HG02885 (cell line): ENCODE results near the gene AMPD2.

ENCODE experiments used
- ATAC-seq: cut with Tn5 transposase; IDR thresholded peaks from one replicate; pipeline ENCODE4 v1.9.1; 2021; ENCODE audit warnings: mild to moderate bottlenecking; ENCODE audit not compliant: unreplicated experiment, poor library complexity

The AMPD2 gene

DNA sequence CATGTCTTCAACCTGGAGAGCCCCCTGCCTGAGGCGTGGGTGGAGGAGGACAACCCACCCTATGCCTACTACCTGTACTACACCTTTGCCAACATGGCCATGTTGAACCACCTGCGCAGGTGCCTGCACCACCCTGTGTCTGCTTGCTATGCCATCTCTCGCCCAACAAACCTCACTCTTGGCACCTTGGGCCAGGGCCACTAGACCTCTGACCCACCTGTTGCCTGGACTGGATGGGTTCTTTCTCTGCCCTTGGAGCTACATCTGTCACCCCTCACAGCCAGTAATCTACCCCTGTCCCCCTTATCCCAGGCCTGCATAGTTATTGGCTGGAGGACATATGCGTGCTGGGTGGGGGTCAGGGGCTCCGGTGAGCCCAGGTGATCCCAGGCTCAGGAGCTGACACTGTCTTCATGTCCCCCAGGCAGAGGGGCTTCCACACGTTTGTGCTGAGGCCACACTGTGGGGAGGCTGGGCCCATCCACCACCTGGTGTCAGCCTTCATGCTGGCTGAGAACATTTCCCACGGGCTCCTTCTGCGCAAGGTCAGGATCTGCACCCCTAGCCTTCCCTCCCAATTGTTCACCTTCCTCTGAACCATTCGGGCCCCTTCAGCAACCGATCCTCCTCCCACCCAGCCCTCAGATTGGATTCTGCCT is 9.9 kb downstream of the AMPD2 start:
- no peak for ATAC-seq

DNA sequence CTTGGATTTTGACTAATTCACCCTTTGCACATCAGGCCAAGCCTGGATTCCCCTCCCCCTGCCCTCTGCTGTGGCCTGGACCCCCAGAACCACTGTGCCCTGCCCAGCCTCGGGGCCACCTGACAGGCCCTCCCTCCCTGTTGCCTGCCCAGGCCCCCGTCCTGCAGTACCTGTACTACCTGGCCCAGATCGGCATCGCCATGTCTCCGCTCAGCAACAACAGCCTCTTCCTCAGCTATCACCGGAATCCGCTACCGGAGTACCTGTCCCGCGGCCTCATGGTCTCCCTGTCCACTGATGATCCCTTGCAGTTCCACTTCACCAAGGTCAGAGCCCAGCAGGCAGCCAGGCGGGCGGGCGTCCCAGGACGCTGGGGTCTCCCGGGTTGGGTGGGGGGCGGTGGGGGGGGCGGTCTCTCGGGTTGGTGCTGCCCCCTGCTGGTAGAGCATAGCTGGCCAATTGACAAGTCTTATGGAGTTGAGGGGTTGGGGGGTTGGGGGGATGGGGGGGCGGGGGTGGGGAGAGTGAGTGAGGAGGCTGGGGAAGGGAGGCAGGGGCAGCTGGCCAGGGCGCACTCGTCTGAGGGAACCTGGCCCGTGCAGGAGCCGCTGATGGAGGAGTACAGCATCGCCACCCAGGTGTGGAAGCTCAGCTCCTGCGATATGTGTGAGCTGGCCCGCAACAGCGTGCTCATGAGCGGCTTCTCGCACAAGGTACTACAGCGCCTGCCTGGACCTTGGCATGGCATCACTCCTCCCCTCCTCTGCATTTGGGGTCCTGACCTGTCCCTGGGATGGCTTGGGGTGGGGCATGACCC is 10.7 kb downstream of the AMPD2 start:
- no peak for ATAC-seq

DNA sequence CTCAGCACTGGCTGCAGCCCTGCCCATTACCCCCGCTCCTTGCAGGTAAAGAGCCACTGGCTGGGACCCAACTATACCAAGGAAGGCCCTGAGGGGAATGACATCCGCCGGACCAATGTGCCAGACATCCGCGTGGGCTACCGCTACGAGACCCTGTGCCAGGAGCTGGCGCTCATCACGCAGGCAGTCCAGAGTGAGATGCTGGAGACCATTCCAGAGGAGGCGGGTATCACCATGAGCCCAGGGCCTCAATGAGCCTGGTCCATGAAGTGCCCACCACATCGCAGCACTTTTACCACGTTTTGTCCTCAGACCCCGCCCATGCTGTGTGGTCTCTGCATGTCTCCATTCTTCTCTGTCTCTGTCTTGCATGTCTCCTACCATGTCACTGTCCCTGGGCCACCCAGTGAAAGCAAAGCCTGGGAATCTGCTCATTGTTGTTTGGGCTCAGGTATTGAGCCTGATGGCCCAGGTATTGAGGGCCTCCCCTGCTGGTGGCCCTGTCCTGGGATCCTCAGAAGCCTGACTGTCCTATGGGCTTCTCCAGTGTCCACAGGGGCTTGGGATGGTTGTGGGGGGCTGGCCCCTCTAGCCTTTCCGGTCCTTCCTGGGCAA is 11.4 kb downstream of the AMPD2 start:
- ATAC-seq = no peak

DNA sequence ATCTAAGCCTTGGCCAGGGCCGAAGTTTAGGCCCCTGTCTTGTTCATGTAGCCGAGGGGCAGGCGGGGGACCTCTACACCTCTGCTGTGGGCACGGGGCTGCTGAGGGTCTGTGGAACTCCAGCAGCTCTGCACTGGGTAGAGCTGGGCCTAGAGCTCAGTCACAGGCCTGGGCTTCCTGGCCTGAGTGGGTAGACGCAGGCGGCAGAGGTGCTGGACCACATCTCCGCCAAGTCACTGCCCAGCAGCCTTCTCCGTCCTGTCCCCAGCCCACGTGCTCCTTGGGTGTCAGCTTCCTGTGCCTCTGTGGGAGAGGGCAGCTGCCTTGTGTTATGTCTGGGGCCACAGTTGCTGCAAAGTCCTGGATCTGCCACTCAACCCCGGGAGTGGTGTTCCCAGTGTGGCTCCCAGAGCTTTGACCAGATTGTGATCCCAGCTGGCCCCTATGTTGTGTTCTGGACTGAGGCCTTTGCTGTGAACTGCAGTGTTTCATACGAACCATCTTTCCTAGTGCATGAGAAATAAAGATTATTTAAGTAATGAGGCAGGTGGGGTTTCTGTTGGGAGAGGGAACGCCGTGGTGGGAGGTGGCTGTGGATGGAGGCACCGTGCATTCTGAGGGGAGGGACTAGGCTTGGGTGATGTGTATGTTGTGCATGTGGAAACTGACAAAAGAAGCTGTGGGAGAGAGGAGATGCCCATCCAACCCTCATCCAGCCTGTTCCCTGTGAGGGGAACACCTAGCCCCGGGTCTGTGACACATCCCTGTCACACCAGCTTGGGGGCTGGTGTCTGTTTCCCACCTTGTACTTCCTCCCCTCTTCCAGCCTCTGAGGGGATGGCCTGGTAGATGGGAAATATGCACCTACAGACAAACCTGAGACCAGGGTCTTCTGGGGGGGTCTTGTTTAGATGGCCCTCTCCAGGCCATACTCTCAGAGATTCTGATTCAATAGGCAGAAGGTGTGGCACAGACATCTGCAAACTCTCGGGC is 12.2 kb downstream of the AMPD2 start:
- ATAC-seq = no peak

DNA sequence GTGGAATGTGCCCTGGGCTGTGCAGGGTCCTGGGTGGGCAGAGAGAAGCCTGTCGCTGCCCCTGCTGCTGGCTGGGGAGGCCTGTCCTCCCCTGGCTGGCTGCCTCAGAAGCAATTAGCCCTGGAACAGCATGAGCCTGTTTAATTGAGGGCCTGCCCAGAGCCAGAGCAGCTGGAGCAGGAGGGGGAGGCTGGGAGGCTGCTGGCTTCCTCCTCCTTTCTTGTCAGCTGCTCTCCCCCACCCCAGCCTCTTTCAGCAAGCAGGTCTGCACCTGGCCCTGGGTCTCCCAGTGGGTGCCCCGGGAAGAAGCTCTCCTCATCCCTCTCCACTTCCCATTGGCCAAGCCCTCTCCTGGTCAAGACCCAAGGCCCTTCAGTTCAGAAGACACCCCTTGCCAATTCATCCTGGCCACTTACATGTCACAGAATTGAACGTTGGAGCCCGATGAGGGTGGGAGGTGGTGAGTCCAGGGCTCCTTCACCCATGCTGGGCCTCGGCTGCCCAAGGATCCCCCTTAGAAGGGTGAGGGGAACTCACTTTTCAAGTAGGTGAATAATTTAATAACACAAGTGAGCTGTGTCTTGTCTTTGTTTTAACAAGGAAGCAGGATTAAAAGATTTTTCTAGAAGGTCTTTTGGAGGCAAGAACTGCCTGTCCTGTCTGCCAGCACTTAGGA is 13.2 kb downstream of the AMPD2 start:
- no peak for ATAC-seq

DNA sequence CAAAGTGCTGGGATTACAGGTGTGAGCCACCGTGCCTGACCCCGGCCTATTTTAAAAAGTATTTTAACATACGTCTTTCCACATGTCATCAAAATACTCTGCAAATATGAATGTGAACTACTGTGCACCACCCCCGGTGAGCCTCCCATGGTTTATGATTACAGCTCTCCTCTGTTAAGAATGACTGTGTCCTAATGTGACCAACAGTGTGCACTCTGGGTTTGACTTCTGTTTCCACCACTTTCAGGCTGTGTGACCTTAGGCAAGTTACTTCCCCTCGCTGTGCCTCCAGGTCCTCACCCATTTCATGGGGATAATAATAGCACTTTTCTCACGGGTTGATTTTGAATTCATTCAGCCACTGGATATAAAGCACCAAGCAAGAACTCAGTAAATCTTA is 14.7 kb downstream of the AMPD2 start:
- ATAC-seq = no peak

DNA sequence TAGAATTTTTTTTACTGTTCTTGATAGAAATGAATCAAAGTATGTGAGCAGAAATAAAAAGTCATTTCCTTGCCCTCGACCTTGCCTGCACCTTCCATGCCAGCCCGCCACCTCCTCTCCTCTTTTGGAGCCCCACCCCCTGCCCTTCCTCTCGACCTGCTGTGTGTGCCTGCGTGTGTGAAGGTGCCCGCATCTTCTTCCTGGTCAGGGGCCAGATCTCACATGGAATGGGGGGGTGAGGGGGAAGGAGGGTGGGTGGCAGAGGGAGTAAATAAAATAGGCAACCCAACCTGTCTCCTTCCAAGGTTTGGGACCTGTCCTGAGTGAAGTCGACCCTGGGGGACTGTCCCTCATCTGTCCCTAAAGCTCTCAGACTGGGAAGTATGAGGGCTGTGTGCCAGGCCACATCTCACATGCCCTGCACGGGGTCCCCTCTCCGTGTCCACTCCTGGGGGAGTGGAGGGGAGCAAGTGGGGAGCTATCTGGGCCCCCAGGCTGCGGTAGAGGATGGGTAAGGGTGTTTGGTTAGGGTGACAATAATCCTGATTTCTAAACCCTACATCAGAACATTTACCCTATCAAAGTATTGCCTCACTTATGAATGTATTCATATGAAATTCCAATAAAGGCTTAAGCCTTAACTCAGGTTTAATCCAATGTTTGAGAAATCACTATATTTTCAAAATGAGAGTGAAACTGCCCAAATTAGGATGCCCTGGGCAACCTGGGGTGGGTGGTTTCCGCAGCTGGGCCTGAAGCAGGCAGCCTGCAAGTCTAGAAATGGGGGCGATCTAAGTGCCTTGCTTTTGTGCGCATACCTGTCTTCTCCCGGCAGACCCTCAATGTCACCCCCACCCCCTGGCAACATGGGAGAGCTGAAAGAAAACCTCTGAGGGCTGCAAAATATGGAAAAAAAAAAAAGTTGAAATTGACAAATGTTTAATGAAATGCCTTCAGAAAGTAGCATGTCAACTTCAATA is 15.4 kb downstream of the AMPD2 start:
- ATAC-seq = no peak

DNA sequence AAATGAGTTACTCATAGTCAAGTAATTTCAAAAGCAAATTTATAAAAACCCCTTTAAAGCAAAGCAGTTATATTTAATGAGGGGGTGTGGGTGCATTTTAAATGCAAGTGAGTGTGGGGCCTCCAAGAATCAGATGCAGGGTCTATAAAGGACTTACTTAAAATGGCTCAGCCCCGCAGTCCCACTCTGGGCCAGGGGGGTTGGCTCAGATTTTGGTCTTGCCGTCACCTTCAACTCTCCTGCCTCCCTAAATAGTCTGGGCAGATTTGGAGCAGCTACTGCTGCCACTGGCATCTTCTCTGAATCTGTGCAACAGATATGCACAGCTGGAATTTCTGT is 16.2 kb downstream of the AMPD2 start:
- no peak for ATAC-seq

DNA sequence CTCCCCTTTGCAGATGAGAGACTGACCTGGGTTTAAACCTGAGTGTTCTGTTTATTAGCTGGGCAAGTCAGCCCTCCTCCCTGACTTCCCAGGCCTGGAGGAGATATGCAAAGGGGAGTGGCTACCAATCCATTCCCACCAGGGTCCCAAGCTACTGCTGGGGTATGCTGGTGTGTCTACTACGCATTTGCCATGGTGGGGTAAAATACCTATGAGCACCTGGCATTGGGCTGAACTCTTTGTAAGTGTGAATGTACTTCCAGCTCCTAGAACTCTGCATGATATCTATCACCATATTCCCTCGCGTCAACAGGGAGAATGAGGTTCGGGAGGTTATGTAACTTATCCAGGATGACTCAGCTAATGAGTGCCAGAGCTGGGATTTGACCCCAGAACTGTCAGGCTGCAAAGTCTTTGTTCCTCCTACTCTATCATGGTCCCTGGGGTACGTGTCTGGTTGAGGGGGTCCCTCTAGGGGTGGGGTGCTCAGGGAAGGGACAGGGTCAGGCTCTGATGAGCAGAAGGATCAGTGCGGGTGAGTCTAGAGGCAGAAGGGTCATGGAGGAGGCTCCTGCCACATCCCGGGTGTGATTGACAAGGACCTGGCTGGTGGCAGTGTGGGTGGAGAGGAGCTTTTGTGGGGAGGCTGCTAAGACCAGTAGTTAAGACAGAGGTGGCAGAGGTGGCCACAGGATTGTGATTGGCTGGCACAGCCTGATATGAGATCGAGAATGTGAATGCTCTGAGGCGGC is 16.7 kb downstream of the AMPD2 start:
- ATAC-seq = no peak

DNA sequence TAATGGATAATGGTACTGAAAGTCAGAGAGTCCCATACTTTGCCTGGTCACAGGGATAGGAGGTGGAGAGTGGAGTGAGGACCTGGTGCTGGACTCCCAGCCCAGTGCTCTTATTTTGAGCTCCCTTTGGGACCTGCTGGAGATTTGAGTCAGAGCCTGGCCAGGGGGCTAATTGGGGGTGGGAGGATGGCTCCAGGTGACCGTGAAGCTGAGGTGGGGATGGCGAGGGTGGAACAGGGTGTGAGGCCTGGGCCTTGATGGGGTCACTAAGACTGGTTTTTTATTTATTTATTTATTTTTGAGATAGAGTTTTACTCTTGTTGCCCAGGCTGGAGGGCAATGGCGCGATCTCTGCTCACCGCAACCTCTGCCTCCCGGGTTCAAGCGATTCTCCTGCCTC is 17.8 kb downstream of the AMPD2 start:
- ATAC-seq = no peak

DNA sequence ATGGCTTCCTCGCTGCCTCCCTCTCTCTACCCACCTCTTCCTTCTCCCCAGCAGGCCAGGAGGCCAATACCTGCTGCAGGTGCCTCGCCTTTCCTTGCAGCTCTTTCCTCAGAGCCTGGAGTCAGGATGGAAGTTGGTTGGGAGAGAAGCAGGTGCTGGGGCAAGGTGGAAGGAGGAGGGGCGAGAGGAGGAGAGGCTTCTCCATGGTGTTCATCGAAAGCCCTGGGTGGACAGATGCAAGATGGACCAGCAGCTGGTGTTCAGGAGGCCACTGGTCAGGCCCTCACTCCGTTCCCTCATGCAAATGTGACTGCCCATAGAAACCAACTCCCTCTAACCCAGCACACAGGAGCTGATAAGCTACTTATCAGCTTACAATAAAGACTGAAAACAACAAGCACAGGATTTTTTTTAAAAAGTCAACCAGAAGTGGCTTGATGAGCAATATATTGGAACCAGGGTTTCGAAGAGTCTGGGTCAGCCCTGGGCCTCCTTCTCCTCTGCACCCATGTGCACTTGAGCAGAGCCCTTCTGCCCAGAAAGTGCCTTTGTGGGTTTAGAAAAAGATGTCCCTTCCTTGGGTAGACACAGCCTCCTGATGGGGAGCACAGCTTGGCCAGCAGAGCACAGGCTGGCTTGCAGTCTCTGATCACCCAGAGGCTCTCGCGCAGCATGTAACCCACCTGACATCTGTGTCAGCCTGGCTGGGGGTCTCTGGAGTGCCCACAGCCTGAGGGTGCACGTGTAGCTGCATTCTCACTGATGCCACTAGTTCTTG is 19.6 kb downstream of the AMPD2 start:
- ATAC-seq = no peak

DNA sequence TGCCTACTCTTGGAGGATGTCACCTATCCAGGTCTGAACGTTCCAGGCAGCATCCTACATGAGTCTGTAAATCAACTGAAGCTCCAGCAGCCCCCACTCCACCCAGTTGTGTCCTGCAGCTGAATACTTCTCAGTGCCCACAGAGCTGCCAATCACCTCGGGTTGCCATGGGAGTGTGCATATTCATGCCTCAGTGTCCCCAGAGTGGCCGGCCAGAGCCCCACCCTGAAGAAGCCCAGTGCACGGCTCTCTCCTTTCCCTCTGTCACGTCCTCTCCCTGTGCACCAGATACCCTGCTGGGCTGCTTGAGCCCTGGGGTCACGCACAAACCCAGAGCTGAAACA is 20.2 kb downstream of the AMPD2 start:
- no peak for ATAC-seq

DNA sequence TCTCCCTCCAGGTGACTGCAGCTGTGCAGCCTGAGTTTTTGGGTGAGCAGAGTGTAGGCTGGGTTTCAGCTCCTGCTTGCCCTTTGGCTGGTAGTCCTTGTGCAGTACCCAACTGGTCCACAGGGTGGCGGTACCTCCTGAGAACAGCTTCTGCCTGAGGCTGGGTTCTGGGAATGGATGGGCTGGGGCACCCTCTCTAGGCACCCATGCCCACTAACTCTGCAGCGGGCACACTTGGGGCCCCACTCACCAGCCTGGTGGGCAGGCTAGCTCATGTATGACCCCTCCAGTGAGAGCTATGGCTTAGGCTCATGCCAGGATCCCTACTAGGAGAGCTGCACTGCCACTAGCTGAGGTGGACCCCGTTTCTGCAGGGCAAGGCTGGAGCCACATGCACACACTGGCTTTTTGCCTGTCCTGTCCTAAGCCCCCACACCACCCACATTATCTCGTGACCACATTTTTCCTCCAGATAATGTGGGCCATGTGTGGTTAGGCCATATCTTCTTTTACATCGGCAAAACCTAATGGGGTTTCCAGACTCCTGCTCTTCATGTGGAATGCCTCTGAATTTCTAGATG is 20.7 kb downstream of the AMPD2 start:
- peak; percentile 60 for ATAC-seq

DNA sequence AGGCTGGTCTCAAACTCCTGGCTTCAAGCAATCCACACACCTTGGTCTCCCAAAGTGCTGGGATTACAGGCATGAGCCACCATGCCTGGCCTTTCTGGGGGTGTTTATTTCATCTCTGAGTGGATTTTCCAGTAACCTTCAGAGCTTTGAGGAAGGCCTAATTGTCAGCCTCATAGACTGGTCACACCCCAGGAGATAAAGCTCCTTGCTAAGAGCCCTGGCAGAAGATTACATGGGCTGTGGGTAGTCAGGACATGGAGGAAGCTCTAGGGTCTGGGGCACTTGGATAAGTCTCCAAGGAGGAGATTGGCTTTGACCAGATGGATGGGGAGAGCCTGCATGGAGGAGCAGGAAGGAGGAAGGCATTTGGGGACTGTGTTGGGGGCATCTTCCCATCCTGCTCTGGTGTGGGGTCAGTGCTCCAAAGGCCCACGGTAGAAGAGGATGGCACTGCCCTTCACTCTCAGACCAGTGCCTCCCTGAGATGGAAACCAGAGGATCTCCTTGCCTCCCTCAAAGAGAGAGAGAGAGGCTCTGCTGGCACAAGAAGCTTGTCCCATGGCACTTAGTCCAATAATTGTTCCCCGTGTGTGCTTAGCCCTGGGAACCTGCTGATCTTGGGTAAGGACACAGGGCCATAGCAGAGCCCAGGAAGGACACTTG is 21.6 kb downstream of the AMPD2 start:
- ATAC-seq = no peak

DNA sequence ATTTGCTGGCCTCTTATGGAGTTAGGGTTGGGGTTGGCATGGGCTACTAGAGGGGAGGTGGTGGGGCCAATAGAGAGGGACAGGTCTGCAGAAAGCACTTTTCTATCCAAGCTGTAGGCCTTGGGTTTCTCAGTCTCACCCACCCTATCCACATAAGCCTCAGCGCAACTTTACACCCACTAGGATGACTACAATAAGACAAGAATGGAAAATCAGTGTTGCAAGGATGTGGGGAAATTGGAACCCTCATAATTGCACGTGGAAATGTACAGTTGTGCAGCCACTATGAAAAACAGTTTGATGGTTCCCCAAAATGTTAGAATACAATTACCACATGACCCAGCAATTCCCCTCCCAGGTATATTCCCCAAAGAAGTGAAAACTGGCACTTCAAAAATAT is 22.2 kb downstream of the AMPD2 start:
- ATAC-seq = no peak

DNA sequence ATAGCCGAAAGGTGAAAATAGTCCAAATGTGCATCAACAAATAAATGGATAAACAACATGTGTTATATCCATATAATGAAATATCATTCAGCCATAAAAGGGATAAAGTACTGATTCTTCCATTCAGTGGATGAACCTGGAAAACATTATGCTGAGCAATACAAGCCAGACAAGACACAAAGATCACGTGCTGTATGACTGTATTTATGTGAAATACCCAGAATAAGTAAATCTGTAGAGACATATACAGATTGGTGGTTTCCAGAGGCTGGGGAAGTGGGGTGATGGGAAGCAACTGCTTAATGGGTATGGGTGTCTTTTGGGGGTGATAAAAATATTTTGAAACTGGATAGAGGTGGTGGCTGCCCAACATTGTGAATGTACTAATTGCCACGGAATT is 23.0 kb downstream of the AMPD2 start:
- no peak for ATAC-seq
